Sigmoid colon (tissue), 4 donors: ENCODE data around the gene ANKRD52.

Experiments used
- CTCF ChIP-seq, 4 experiments: fragments of 450-650 bp in 3 of 4; fragments of 200-600 bp in 1 of 4; IDR thresholded peaks; one replicate each; pipeline ENCODE4 v1.5.1; 2016 to 2019; ENCODE audit warnings: antibody characterized with exemption in 4 of 4, mild to moderate bottlenecking in 3 of 4, moderate library complexity in 2 of 4
- EP300 ChIP-seq, 4 donors: sonication (generic); formaldehyde crosslinking; IDR thresholded peaks; one replicate each; pipeline ENCODE4 v1.6.1; 2017; ENCODE audit warnings: antibody characterized with exemption in 4 of 4
- POLR2A ChIP-seq, 2 donors: fragments of 450-650 bp; IDR thresholded peaks; one replicate each; pipeline ENCODE4 v1.6.1; 2016; ENCODE audit warnings: antibody characterized with exemption in 2 of 2, mild to moderate bottlenecking in 2 of 2, moderate library complexity in 2 of 2
- POLR2AphosphoS5 ChIP-seq, 4 donors: sonication (generic); formaldehyde crosslinking; IDR thresholded peaks; one replicate each; pipeline ENCODE4 v1.6.1; 2017; ENCODE audit warnings: antibody characterized with exemption in 4 of 4

- no peak for TF ChIP-seq POLR2AphosphoS5 (IDR thresholded peaks at IDR 0.05)
- TF ChIP-seq POLR2A (IDR thresholded peaks at IDR 0.05) = no peak
- TF ChIP-seq CTCF (IDR thresholded peaks at IDR 0.05) = no peak
- no peak for TF ChIP-seq EP300 (IDR thresholded peaks at IDR 0.05)
Observed at GRCh38 chr12:56188131-56188777, 69.9 kb downstream of the ANKRD52 start.
